Testis (tissue), 3 donors: ENCODE data around the gene CNTN4. TPM values are rescaled to one million over a fixed set of nuclear protein-coding genes. Genes with fewer than 3 reads are reported as not detected.

Experiments used
- DNase-seq: peaks from one replicate; pipeline ENCODE4 v3.0.0-alpha.2; 2019
- H3K27ac ChIP-seq, 2 donors: fragments of 200-600 bp; sonication (generic); one replicate each; pipeline ENCODE4 v1.5.1; 2019
- H3K27me3 ChIP-seq: fragments of 200-600 bp; sonication (generic); one replicate; pipeline ENCODE4 v1.5.1; 2019
- H3K36me3 ChIP-seq: fragments of 200-600 bp; sonication (generic); one replicate; pipeline ENCODE4 v1.5.1; 2017; ENCODE audit warnings: low read depth; ENCODE audit errors: missing control alignments
- H3K4me1 ChIP-seq: fragments of 200-600 bp; sonication (generic); one replicate; pipeline ENCODE4 v1.5.1; 2019
- H3K4me3 ChIP-seq, 2 donors: fragments of 200-600 bp; sonication (generic); one replicate each; pipeline ENCODE4 v1.5.1; 2017 to 2019
- H3K9me3 ChIP-seq: fragments of 200-600 bp; sonication (generic); one replicate; pipeline ENCODE4 v1.5.1; 2017
- CTCF ChIP-seq, 3 experiments: fragments of 450-650 bp in 2 of 3; fragments of 200-600 bp in 1 of 3; sonication (generic) in 1 of 3; IDR thresholded peaks; one replicate each; pipeline ENCODE4 v1.5.1; 2016 to 2019; ENCODE audit warnings: antibody characterized with exemption in 3 of 3, mild to moderate bottlenecking in 2 of 3, moderate library complexity in 1 of 3
- POLR2A ChIP-seq: fragments of 450-650 bp; IDR thresholded peaks from one replicate; pipeline ENCODE4 v1.6.1; 2017; ENCODE audit warnings: antibody characterized with exemption, mild to moderate bottlenecking, moderate library complexity
- WGBS, 2 donors: methylation state at CpG; one replicate each; pipeline ENCODE4 v1.1.5; 2018; 5-methylcytosine and 5-hydroxymethylcytosine counted together
- intact Hi-C: fragments of 100-400 bp; cut with DNase I; formaldehyde crosslinking; loops from one replicate; pipeline ENCODE4 v1.15.1; 2023; ENCODE audit warnings: low total_unique reads
- polyA plus RNA-seq: library from polyadenylated mRNA; stranded (reverse); fragments of 350-450 nt; fragmentation: Illumina TruSeq; extraction: RNeasy Lipid Tissue Mini Kit (QIAGEN cat#74804); gene quantifications from one replicate; pipeline ENCODE4 v1.2.3, GENCODE V29; 2014; ENCODE audit warnings: low read depth, low replicate concordance; ENCODE audit not compliant: insufficient read depth
- total RNA-seq, 2 donors: library from RNA; depleted of rRNA; stranded (reverse); fragments of >200 nt; gene quantifications; one replicate each; pipeline ENCODE4 v1.2.3, GENCODE V29; 2016

Gene CNTN4
- total and polyA plus RNA-seq, 3 donors from 2014 or later, result 10.4 to 37.7 (median 19.6) TPM

GRCh38 chr3:2958551-2958950 is 859.9 kb downstream of the CNTN4 start:
- no peak for DNase-seq
- Histone ChIP-seq H3K27me3 (no peaks in the 10 kb centered on the region), H3K4me1 (no peaks in the 10 kb centered on the region), H3K27ac (no peak overlapping the region), H3K9me3 (no peaks in the 10 kb centered on the region), H3K36me3 (no peaks in the 10 kb centered on the region), H3K4me3 (no peak overlapping the region)
- WGBS, 2 donors, result 48 to 58% methylated on average over 1 of the region's 1 CpG
- TF ChIP-seq CTCF (IDR thresholded peaks at IDR 0.05) (no peak), POLR2A (no peak)
- intact Hi-C loops, result no loop called here

- Histone ChIP-seq H3K4me1 (no peaks in the 10 kb centered on the region), H3K4me3 (no peak overlapping the region), H3K9me3 (no peaks in the 10 kb centered on the region), H3K36me3 (no peaks in the 10 kb centered on the region), H3K27ac (no peak overlapping the region), H3K27me3 (no peaks in the 10 kb centered on the region)
- intact Hi-C loops, result no loop called here
- TF ChIP-seq POLR2A (no peak), CTCF (IDR thresholded peaks at IDR 0.05) (no peak)
- no peak for DNase-seq
- 79 to 82% methylated on average over 1 of the region's 1 CpG for WGBS, 2 donors
Observed at GRCh38 chr3:2961576-2961975, 862.9 kb downstream of the CNTN4 start.

- TF ChIP-seq POLR2A (no peak), CTCF (IDR thresholded peaks at IDR 0.05) (no peak)
- Histone ChIP-seq H3K4me3 (no peak overlapping the region), H3K27ac (no peak overlapping the region), H3K36me3 (no peaks in the 10 kb centered on the region), H3K27me3 (no peaks in the 10 kb centered on the region), H3K9me3 (no peaks in the 10 kb centered on the region), H3K4me1 (no peaks in the 10 kb centered on the region)
- no peak for DNase-seq
- intact Hi-C loops, result no loop called here
- 50 to 62% methylated on average over 2 of the region's 2 CpGs for WGBS, 2 donors
Observed at GRCh38 chr3:2967871-2968270, 869.2 kb downstream of the CNTN4 start.

DNA sequence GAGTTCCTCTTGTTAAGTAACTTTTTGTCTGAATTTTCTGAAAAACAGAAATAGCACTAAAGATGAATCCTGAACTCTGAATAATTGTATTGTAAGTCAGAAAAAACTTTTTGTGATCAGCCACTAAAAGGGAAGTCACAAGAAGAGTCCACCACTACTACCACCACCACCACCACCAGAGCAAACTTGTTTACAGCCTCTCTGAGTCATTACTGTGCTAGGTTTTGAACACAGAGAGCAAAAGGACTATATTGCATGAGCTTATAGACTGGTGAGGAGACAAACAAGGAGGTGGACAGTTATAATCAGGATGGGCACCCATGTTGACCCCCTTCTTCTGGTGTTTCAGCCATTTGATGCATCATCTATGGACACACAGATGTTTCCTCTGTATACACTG is 869.8 kb downstream of the CNTN4 start:
- DNase-seq, result no peak
- Histone ChIP-seq H3K9me3 (no peaks in the 10 kb centered on the region), H3K4me3 (no peak overlapping the region), H3K36me3 (no peaks in the 10 kb centered on the region), H3K4me1 (no peaks in the 10 kb centered on the region), H3K27ac (no peak overlapping the region), H3K27me3 (no peaks in the 10 kb centered on the region)
- no peak for TF ChIP-seq POLR2A
- intact Hi-C loops, result no loop called here

- Histone ChIP-seq H3K36me3 (no peaks in the 10 kb centered on the region), H3K9me3 (no peaks in the 10 kb centered on the region), H3K4me1 (no peaks in the 10 kb centered on the region), H3K4me3 (no peak overlapping the region), H3K27me3 (no peaks in the 10 kb centered on the region), H3K27ac (no peak overlapping the region)
- 84 to 86% methylated on average over 3 of the region's 3 CpGs for WGBS, 2 donors
- no peak for DNase-seq
- TF ChIP-seq CTCF (IDR thresholded peaks at IDR 0.05) (no peak), POLR2A (no peak)
- intact Hi-C loops, result no loop called here
Observed at GRCh38 chr3:2976212-2976611, 877.5 kb downstream of the CNTN4 start.
